Activated naive CD4-positive, alpha-beta T cell treated with anti-CD3 and anti-CD28 coated beads for 36 hours (primary cell): Measurements from ENCODE around the gene LRCH1. TPM values are rescaled to one million over a fixed set of nuclear protein-coding genes. Genes with fewer than 3 reads are reported as not detected.

Experiments used
- CTCF ChIA-PET: fragments of 350-600 bp; sonication (Branson Sonifier 250); formaldehyde crosslinking; loops from one replicate; lab custom pipeline; 2021; ENCODE audit warnings: antibody characterized with exemption; lab: Charles Lee
- DNase-seq: peaks from one replicate; pipeline ENCODE4 v3.0.0-alpha.2; 2020
- H3K27ac Mint-ChIP-seq: one replicate; pipeline ENCODE4 v1.8.0; 2021; ENCODE audit warnings: mild to moderate bottlenecking, mixed read lengths
- H3K27me3 Mint-ChIP-seq: one replicate; pipeline ENCODE4 v1.8.0; 2021; ENCODE audit warnings: low read depth, mixed read lengths
- H3K36me3 Mint-ChIP-seq: one replicate; pipeline ENCODE4 v1.8.0; 2021; ENCODE audit warnings: low read depth, mixed read lengths
- H3K4me1 Mint-ChIP-seq: one replicate; pipeline ENCODE4 v1.8.0; 2021; ENCODE audit warnings: low read depth, mixed read lengths
- H3K4me3 Mint-ChIP-seq: one replicate; pipeline ENCODE4 v1.8.0; 2021; ENCODE audit warnings: mild to moderate bottlenecking, moderate library complexity, mixed read lengths
- H3K9me3 Mint-ChIP-seq: one replicate; pipeline ENCODE4 v1.8.0; 2021; ENCODE audit warnings: mixed read lengths
- intact Hi-C: fragments of 100-400 bp; cut with micrococcal nuclease; formaldehyde crosslinking; loops from one replicate; pipeline ENCODE4 v1.15.1; 2023
- total RNA-seq, 2 experiments: library from RNA; stranded (reverse); gene quantifications; one replicate each; pipeline ENCODE4 v1.2.3, GENCODE V29; 2021

The LRCH1 gene
- total RNA-seq, 2 experiments from 2014 or later = 14.6 to 15.1 TPM

GRCh38 chr13:46684287-46685001 lies 131.5 kb downstream of the LRCH1 start:
- H3K4me1 Mint-ChIP-seq = peaks cover 16% of the 10 kb centered on the region
- peaks cover 18% of the 10 kb centered on the region for H3K36me3 Mint-ChIP-seq
- H3K4me3 Mint-ChIP-seq = no peak overlapping the region
- H3K27ac Mint-ChIP-seq = no peak overlapping the region
- intact Hi-C loops = loop anchor here (5.0 kb wide), 1 partner anchor 38 kb away; no protein-coding TSS in a partner anchor
- DNase-seq = no peak
- CTCF ChIA-PET = interaction anchor here (1.2 kb wide), 1 partner anchor 133 kb away, joined by 4 read pairs; no protein-coding TSS in a partner anchor
- no peaks in the 10 kb centered on the region for H3K27me3 Mint-ChIP-seq
- H3K9me3 Mint-ChIP-seq = no peaks in the 10 kb centered on the region

GRCh38 chr13:46685006-46685730 lies 132.2 kb downstream of the LRCH1 start:
- intact Hi-C loops = no loop called here
- no peaks in the 10 kb centered on the region for H3K9me3 Mint-ChIP-seq

GRCh38 chr13:46686171-46686570 lies 133.2 kb downstream of the LRCH1 start:
- H3K27me3 Mint-ChIP-seq = no peaks in the 10 kb centered on the region
- H3K4me3 Mint-ChIP-seq = no peak overlapping the region
- H3K4me1 Mint-ChIP-seq = peaks cover 16% of the 10 kb centered on the region
- CTCF ChIA-PET = no interaction called here
- H3K9me3 Mint-ChIP-seq = no peaks in the 10 kb centered on the region
- no peak for DNase-seq
- intact Hi-C loops = no loop called here
- no peak overlapping the region for H3K27ac Mint-ChIP-seq
- peaks cover 18% of the 10 kb centered on the region for H3K36me3 Mint-ChIP-seq

More at GRCh38 chr13:46685006-46685730, 132.2 kb downstream of the LRCH1 start:
- DNase-seq = no peak
- Mint-ChIP-seq H3K27me3 (no peaks in the 10 kb centered on the region), H3K4me3 (no peak overlapping the region), H3K36me3 (peaks cover 18% of the 10 kb centered on the region), H3K27ac (no peak overlapping the region), H3K4me1 (peaks cover 16% of the 10 kb centered on the region)
- CTCF ChIA-PET = interaction anchor here (1.2 kb wide), 1 partner anchor 134 kb away, joined by 4 read pairs; no protein-coding TSS in a partner anchor

GRCh38 chr13:46687810-46688209 lies 134.8 kb downstream of the LRCH1 start:
- Mint-ChIP-seq H3K4me3 (no peak overlapping the region), H3K4me1 (peaks cover 16% of the 10 kb centered on the region), H3K36me3 (peaks cover 15% of the 10 kb centered on the region), H3K9me3 (no peaks in the 10 kb centered on the region), H3K27me3 (no peaks in the 10 kb centered on the region), H3K27ac (no peak overlapping the region)
- intact Hi-C loops = no loop called here
- peak; percentile 25 for DNase-seq
- CTCF ChIA-PET = interaction anchor here (1.0 kb wide), 2 partner anchors 136 to 191 kb away, joined by 3 to 7 read pairs; no protein-coding TSS in a partner anchor

- CTCF ChIA-PET = no interaction called here
- Mint-ChIP-seq H3K27ac (no peak overlapping the region), H3K9me3 (no peaks in the 10 kb centered on the region), H3K27me3 (no peaks in the 10 kb centered on the region), H3K4me3 (no peak overlapping the region), H3K36me3 (peaks cover 15% of the 10 kb centered on the region), H3K4me1 (peaks cover 16% of the 10 kb centered on the region)
- intact Hi-C loops = no loop called here
- DNase-seq = no peak
These were observed 135.3 kb downstream of the LRCH1 start for GRCh38 chr13:46688306-46688705.

GRCh38 chr13:46698014-46698413 lies 145.0 kb downstream of the LRCH1 start:
- Mint-ChIP-seq H3K4me1 (no peaks in the 10 kb centered on the region), H3K27me3 (no peaks in the 10 kb centered on the region), H3K27ac (no peak overlapping the region), H3K36me3 (peaks cover 33% of the 10 kb centered on the region), H3K9me3 (no peaks in the 10 kb centered on the region), H3K4me3 (no peak overlapping the region)
- DNase-seq = no peak
- CTCF ChIA-PET = no interaction called here
- intact Hi-C loops = no loop called here

- H3K36me3 Mint-ChIP-seq = peaks cover 31% of the 10 kb centered on the region
- no peak for DNase-seq
- H3K9me3 Mint-ChIP-seq = no peaks in the 10 kb centered on the region
- H3K27ac Mint-ChIP-seq = no peak overlapping the region
- H3K27me3 Mint-ChIP-seq = no peaks in the 10 kb centered on the region
- CTCF ChIA-PET = no interaction called here
- no peaks in the 10 kb centered on the region for H3K4me1 Mint-ChIP-seq
- no peak overlapping the region for H3K4me3 Mint-ChIP-seq
- intact Hi-C loops = no loop called here
These were observed 146.0 kb downstream of the LRCH1 start for GRCh38 chr13:46698910-46699460.

- Mint-ChIP-seq H3K27me3 (no peaks in the 10 kb centered on the region), H3K27ac (no peak overlapping the region), H3K9me3 (no peaks in the 10 kb centered on the region), H3K4me3 (no peak overlapping the region), H3K4me1 (no peaks in the 10 kb centered on the region), H3K36me3 (peaks cover 5% of the 10 kb centered on the region)
- CTCF ChIA-PET = no interaction called here
- intact Hi-C loops = no loop called here
- DNase-seq = no peak
These were observed 159.6 kb downstream of the LRCH1 start for GRCh38 chr13:46712524-46712923.

- no peak overlapping the region for H3K27ac Mint-ChIP-seq
- peaks cover 2% of the 10 kb centered on the region for H3K36me3 Mint-ChIP-seq
- intact Hi-C loops = no loop called here
- H3K4me1 Mint-ChIP-seq = no peaks in the 10 kb centered on the region
- H3K9me3 Mint-ChIP-seq = no peaks in the 10 kb centered on the region
- no peaks in the 10 kb centered on the region for H3K27me3 Mint-ChIP-seq
- CTCF ChIA-PET = interaction anchor here (0.9 kb wide), 1 partner anchor 163 kb away, joined by 3 read pairs; no protein-coding TSS in a partner anchor
- DNase-seq = no peak
- no peak overlapping the region for H3K4me3 Mint-ChIP-seq
These were observed 162.4 kb downstream of the LRCH1 start for GRCh38 chr13:46715363-46715762.

- DNase-seq = no peak
These were observed 163.9 kb downstream of the LRCH1 start for GRCh38 chr13:46716821-46717220.

GRCh38 chr13:46717275-46717674 lies 164.3 kb downstream of the LRCH1 start:
- DNase-seq = no peak
- CTCF ChIA-PET = interaction anchor here (0.6 to 1.8 kb wide), 3 partner anchors 165 to 223 kb away, joined by 3 to 5 read pairs (median 3); no protein-coding TSS in a partner anchor
- Mint-ChIP-seq H3K36me3 (peaks cover 2% of the 10 kb centered on the region), H3K27me3 (no peaks in the 10 kb centered on the region), H3K27ac (no peak overlapping the region), H3K4me3 (no peak overlapping the region), H3K4me1 (no peaks in the 10 kb centered on the region), H3K9me3 (no peaks in the 10 kb centered on the region)
- intact Hi-C loops = no loop called here

More at GRCh38 chr13:46716821-46717220, 163.9 kb downstream of the LRCH1 start:
- intact Hi-C loops = no loop called here
- Mint-ChIP-seq H3K4me3 (no peak overlapping the region), H3K27ac (no peak overlapping the region), H3K9me3 (no peaks in the 10 kb centered on the region), H3K4me1 (no peaks in the 10 kb centered on the region), H3K36me3 (peaks cover 2% of the 10 kb centered on the region), H3K27me3 (no peaks in the 10 kb centered on the region)
- CTCF ChIA-PET = interaction anchor here (0.6 to 1.8 kb wide), 4 partner anchors 10 to 169 kb away, joined by 3 to 5 read pairs (median 3); no protein-coding TSS in a partner anchor

GRCh38 chr13:46717856-46718255 lies 164.9 kb downstream of the LRCH1 start:
- intact Hi-C loops = no loop called here
- no peaks in the 10 kb centered on the region for H3K4me1 Mint-ChIP-seq
- H3K27me3 Mint-ChIP-seq = no peaks in the 10 kb centered on the region
- peaks cover 3% of the 10 kb centered on the region for H3K36me3 Mint-ChIP-seq
- no peak overlapping the region for H3K27ac Mint-ChIP-seq
- CTCF ChIA-PET = interaction anchor here (0.6 to 1.8 kb wide), 3 partner anchors 166 to 224 kb away, joined by 3 to 11 read pairs (median 5); no protein-coding TSS in a partner anchor
- no peak for DNase-seq
- no peaks in the 10 kb centered on the region for H3K9me3 Mint-ChIP-seq
- no peak overlapping the region for H3K4me3 Mint-ChIP-seq
